SK-N-DZ (cell line): ENCODE measurements around the gene GRXCR1. TPM values are rescaled to one million over a fixed set of nuclear protein-coding genes. Genes with fewer than 3 reads are reported as not detected.

ENCODE experiments used
- DNase-seq: peaks from one replicate; pipeline ENCODE4 v3.0.0-alpha.2; 2015; ENCODE audit warnings: low spot score
- polyA plus RNA-seq, 2 experiments: library from polyadenylated mRNA; depleted of rRNA; stranded (reverse); fragments of >200 nt; gene quantifications; 2 replicates each; pipeline ENCODE4 v1.2.3, GENCODE V29; 2014

GRXCR1 gene
- polyA plus RNA-seq (2014; cell fraction: cytosol; rRNA removed): not detected in 2 replicates
- not detected in 2 replicates for polyA plus RNA-seq (2014; cell fraction: nucleus; rRNA removed)

DNA sequence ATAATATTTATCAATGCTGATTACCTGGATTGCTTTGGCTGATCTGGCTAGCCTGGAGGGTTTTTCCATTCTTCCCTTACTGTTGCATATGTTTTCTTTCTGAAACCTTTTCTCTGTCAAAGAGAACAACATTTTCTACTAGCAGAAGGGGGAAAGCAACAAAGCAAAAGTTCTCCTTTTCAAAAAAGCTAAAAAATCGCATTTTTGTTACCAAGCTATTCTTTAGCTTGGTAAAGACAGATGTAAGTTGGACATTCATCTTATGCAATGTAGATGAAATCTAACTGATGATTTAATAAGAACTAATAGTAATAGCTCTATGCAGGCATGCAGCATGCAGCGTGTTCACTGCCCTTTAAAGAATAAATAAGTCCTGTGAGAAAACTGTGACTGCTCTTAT lies at the start of gene GRXCR1:
Gene GRXCR1, plus strand, starts transcription at position 301 of the 400 bp plus-strand sequence. CDS start 554 bp downstream, outside the sequence.
- no peak for DNase-seq

DNA sequence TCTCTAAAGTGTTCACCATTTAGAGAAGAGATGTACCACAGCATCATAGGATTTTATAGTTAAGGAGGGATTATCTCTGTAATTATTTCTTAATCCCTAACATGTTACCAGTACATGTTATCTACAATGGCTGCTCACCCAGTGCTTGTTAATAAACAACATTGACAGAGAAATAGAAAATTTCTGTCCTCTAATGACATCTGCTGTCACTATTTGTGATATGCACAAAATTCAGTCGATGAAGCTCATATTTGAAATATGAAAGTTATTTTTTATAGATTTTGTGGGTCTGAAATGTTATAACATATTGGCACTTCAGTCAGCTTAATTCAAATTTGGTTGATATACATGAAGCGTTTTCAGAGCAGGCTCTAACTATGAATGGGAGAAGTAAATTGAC lies 48.8 kb upstream of the GRXCR1 start:
- no peak for DNase-seq

DNA sequence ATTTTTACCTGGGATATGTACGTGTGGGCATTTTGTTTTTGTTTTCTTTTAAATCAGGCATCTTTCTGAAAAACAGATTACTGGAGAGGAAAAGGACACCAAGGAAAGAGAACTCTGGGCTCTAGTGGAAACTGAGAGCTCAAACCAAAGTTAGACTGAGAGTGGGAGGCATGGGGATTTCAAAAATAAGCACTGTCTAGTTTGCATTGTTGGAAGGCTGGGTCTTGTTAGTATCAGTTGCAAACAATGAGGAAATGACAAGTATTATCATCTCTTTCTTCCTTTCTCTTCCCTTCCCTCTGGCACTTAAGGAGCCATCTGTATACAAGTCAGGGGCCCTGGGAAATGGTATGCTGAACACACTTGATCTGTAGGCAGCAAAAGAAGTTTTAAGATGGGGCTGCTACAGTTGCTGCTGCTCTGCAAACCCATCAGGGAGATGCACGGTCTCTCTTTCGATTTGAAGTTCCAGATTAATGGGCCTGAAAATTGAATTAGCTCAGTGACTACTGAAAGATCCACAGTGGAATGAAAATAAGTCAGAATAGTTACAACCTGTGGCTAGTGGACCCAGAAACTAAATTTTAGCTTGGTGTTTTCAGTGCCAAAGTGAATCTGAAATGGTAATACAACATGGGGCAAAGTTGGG lies 48.0 kb upstream of the GRXCR1 start:
- DNase-seq: no peak

DNA sequence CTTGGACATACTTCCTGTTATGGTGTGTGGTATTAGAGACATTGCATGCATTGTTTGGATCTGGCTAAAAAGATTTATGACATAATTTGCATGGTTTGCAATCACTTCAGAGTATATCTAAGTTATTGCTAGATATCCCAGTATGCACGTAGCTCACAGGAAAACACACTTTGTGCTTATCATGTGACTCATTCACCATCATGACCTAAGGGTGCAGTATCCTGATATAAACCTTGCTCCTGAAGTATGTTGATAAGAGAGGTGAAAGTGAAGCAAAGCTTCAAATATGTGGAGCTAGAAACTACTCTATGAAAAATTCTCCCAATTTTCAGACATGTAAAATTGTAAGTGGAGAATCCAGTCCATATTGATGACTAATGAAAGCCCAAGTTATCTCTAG lies 46.9 kb upstream of the GRXCR1 start:
- no peak for DNase-seq

DNA sequence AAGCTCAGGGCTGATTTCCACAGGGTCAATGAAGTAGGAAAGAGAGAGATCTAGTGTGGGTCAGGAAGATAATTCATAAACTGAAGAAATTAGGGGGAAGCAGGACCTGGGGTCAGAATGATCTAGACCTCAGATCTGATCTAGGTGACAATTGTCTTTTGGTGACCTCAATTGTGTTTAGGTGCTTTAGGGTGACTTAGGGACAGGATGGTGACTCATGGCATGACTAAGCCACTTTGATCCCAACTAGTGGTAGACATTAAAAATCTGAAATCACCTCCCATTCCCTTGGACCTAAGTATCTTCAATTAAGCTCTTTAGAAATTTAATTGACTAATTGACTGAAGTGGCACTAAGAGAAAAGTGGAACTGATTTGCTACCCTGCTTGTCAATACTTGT lies 36.7 kb upstream of the GRXCR1 start:
- DNase-seq: no peak

DNA sequence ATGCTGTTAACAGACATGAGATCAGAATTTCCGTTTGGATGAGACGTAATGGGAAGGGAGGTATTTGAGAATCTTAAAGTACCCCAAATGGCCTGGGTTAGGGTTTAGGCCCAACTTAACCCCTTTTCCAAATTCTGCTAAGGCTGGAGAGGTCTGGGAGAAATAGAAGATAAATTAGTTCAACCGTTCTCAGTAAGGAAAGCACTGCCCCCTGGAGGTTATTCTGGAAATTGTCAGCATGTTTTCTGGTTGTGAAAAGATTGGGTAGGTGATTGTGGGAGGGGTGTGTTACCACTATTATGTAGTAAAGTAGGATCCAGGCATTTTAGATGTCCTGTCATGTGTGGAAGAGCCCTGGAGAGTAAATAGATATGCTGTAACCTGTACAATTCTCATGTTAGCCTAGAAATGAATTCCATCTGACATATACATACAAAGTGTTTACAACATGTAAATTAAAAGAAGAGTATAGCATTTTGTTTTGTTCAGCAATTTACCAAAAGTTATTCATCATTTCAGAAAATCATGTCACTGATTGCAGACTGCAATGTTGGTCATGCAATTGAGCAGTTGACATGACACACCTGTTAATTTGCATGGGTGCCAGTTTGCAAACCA lies 26.8 kb upstream of the GRXCR1 start:
- DNase-seq: peak; percentile 58

DNA sequence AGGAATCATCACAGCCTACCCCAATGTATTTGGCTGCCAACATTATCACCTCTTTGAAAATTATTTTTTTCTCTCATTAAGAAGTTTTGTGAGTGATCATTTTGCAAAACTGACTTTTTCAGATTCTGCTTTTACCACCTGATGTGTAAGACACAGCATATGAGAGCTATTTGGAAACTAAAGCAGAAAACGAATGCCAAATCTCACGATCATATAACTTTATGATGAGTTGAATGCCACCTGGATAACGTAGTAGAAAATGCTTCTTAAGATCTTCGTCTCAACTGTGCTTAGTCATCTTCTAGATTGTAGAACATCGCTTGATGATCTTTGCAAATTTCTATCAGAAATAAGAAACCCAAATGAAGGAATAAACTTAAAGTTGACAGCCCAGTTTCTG lies 21.3 kb upstream of the GRXCR1 start:
- DNase-seq: no peak

DNA sequence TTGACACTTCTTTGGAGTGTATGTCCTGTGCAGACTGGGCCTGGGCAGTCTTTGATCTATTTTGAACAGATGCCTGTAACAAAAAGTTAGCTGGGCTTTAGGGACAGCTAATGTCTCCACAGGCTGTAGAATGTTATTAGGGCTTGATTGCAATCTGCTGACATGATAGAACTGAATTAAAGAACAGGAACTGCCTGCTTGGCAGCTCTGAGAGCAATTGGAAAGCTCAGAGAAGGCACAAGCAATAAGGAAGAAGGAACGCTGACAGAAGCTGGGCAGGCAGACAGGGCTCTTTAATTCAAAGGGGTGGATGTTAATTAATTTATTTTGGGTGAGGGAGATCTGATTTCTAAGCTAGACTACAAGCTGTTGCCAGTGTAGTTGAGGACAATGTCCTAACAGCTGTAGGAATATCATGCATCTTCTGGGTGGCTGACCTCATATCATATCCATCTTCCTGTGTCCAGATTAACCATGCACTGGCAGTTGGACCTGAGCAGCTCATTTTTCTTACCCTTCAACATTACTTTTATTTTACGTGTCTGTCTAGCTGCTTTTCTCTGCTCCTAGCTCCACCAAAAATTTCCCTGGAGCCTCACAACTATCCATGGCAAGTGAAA lies 20.7 kb upstream of the GRXCR1 start:
- peak; percentile 29 for DNase-seq

DNA sequence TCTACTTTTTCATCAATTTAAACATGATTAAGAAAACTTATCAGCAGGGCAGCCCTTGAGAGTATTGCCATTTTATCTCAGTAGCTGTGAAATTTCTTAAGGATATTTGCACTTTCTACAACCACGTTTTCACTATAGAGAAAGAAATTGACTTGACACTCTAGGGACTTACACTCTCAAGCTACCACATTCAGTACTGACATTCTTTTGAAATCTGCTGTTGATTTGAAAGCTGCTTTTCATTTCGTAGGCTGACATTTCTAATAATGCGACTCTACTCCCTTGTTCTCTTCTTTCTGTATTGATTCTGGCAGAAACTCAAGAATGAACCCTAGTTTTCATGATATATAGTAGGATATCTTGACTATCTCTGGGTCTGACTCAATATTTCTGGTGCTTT lies 13.7 kb upstream of the GRXCR1 start:
- DNase-seq: no peak

DNA sequence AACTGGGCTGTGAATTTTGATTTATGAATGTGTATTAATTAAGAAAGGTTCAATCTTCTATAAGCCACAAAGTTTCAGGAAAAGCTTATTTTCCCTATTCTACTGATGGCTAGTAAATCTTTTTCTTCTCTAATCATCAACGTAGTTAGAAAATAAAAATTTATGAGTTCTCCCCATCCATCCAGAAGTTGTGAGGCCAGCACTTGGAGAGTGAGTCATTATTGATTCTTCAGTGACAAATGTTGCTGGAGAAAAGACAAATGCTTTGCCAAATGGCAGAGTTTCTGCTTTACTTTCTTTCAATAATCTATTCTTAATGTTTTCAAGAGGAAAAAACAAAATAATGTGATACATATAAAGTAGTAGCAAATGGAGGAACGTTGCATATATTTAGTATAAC lies 11.3 kb upstream of the GRXCR1 start:
- DNase-seq: no peak

DNA sequence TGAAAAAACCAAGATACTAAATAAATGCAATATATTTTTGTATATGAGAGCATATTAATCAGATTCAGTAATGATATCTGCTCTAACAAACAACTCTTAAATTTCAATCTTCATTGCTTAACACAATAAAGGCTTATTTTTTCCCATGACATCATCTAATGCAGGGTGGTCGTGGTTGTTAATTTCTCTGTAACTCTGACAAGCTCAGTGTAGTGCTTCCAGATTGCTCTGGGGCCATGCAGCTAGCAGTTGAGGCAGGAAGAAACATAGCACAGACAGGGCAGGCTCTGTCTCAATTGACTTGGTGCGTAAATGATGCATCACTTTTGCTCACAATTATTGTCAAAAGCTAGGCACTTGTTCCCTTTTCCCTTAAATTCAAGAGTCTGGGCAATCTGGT lies 869 bp upstream of the GRXCR1 start:
- no peak for DNase-seq

DNA sequence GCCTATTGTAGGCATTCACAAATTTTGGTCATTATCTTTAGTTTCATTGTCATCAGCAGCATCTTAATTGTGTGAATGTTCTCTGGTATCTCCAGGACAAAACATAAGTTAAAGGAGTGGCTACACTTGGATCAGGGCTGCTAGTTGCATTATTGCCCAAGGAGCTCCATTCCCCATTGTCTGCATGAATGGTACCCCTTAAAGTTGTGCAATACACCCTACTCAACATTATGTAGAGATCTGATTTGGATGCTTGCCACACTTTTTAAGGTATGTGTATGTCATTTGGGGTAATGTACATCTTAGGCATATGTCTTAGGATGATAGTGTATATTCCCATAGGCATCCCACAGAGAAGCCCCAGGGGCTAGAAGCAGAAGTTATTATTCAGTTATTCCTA lies 2.9 kb downstream of the GRXCR1 start:
- DNase-seq: no peak

DNA sequence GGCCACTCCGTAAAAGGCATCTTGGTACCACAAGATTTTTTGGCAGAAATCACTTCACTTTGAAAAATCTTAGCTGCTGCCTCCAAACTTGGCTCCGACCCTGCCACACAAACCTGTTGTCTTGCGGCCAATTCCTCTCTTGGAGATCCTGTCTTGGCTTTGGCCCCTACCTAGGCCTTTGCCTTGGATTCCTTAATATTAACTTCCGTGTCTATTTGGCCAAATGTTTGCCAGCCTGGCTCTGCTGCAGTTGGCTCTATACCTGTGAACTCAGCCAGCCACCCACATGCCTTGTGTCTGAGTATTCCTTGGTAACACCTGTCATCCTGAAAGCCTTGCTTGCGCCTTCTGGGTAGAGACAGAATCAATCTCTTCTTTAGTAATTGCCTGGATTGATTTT lies 12.5 kb downstream of the GRXCR1 start:
- DNase-seq: no peak

DNA sequence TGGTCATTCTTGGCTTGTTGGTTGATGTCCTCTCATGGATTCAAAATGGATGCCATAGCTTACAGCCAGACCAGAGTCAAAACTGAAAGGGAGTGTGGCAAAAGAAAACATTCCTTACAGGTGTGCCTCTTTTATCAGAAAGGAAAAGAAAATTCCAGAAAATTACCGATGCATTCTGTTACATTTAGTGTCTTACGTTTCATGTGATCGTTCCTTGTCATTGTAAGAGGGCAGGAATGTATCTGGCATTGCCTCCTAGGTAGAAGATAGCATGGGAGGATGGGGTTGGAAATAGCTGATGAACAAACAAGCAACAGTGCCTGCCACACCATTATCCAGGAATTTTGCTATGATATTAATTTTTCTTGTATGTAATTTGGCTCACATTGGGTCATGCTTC lies 13.1 kb downstream of the GRXCR1 start:
- DNase-seq: no peak

DNA sequence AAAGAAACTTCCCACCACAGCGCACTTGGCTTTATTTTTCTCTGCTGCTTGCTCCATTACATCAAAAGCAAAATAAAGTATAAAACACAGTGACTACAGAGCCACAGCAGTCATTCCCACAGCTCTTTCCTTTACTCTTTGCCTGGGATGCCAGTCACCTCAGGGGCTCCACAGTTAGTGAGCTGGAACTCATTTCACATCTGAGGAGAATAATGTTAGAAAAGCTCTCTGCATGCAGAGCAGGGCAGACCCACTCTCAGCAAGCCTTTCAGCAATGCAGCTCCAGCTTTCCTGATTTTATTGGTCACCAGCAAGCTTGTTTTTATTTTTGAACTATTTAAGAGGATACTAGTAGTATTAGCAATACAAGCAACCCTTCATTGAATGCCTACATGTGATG lies 13.8 kb downstream of the GRXCR1 start:
- DNase-seq: no peak

DNA sequence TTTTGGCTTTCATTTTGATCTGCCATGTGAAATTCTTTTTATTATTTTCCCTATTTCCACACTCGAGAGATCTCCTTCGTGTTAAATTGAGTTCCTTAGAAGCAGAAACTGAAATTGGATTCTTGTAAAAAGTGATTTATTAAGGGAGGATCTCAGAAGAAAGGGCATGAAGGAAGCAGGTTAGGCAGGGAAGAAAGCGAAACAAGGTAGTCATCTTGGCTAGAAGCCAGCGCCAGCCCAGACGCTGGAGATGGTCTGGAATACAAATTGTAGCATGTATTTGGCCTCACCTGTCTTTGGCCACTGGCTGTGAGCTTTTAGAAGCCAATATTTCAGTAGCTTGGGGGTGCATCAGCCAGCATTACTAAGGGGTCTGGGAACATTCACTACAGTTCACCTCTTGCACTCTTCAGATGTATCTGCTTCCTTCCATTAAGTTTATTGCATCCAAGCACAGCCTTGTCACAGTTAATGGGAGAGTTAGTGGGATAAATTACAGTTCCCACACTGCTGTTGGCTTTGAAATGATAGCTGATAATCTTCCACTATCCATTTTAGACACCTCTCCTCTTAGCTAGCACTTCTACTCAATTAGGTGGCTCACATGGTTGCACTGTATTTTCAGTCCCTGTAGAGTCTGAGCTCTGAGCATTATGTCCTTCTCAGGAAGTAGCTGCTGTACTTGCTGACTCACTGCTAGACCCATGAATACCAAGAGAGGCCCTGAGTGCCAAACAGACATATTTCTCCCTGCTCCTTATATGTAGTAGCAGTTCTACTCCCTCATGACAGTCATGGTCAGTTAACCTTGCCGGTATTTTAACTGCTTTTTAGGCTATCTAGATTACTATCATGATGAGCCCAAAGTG lies 14.6 kb downstream of the GRXCR1 start:
- DNase-seq: peak; percentile 23

DNA sequence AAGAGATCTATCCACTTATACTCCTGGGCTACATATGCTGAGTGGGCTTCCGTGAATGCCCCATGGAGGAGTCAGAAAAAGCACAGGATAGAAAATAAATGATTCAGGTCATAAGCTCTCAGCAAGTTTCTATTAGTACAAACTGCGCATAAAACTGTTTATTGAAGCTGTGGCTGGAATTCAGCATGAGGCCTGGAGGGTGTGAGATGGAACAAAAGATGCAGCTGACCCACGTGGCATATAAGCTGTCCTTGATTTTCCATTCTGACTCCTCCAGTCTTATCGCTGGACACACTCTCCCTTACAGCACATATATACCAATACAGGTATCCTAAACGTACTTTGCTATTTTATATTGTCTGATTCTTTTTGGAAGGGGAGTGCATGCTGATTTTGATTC lies 17.9 kb downstream of the GRXCR1 start:
- no peak for DNase-seq

DNA sequence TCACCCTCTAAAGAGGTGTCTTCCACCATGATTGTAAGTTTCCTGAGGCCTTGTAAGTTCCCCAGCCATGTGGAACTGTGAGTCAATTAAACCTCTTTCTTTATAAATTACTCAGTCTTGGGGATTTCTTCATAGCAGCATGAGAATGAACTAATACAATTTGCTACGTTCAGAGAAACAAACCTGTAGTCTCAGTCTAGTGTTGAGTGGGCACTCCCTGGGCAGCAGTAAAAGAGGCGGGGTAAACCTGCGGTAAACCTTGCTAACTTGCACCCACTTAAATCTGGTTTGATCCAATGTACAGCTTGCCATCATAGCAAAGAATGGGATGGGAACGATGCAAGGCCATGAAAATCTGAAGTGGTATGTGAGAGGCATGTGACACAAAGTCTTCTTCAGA lies 22.4 kb downstream of the GRXCR1 start:
- no peak for DNase-seq

DNA sequence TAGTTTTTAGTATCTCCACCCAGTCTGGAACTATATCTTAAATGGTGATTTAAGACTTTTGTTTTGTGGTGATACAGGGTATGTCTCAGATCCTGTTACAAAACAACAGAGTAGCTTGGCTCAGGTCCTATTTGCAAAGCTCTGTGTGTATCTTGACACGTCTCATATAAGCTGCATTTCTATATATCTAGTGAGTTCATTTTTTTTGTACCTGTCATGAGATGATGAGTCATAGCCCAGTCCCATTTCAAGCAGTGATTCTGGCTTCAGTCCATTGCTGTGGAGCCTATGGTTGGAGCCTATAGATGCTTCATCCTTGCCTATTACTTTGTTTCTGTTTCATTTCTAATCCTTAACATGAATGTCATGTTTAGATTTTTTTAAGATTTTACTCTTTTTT lies 23.0 kb downstream of the GRXCR1 start:
- no peak for DNase-seq

DNA sequence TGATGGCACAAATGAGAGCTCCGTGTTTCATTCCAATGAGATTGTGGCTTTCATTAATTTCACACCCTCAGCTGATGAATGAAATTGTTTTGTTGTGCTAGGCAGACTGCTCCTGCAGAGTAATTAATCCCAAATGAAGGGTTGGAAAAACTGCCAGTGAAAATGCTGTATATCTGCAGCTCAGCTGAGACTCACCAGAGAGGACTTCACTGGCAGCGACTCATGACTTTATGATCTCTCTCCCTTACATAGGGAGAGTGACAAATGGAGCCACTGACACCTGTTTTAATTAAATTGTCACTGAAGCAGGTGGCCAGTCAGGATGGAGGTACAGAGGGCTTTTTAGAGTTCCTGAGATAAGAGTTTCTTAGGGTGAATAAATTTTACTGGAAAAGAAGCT lies 24.8 kb downstream of the GRXCR1 start:
- no peak for DNase-seq

DNA sequence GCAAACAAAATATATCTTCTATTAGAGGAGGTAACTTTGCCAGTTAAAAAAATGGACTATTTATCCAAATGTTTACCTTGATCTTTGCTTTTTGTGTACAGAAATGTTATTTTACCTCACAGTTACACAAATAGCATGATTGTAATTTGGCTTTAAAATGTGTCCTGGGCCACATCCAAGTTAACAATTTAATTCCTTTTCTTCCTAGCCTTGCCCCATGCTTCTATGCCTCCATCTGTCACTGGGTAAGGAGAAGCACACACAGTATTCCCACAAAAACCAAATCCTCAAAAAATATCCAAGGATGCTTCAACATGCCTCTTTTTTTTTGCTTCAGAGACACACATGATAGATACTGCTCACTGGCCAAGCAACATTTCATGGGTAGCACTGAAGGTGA lies 30.9 kb downstream of the GRXCR1 start:
- DNase-seq: no peak

DNA sequence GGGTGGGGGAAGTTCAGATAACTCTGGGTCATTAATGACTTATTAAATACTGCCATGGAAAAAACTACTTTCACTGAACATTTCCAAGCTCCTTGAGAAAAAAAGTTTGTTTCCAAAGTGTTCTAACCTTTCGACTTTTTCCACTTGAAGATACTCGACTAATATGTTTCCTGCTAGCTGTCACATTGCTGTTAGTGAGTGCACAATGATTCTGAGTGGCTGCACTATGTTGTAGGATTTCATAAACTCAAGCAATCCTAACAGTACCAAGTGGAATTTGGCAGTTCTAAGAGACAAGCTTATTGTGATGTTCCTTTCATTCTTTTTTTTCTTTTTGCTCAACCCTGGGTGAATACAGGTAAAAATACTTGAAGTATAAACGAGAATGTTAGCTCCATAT lies 33.4 kb downstream of the GRXCR1 start:
- no peak for DNase-seq
